RWPE1 (cell line): ENCODE results near the gene SIAH3.

ENCODE experiments used
- CTCF ChIA-PET: fragments of 350-600 bp; sonication (Branson Sonifier 250); formaldehyde crosslinking; extraction: SDS; loops from one replicate; lab custom pipeline; 2021; lab: Yijun Ruan, JAX
- POLR2A ChIA-PET: fragments of 400-600 bp; formaldehyde crosslinking; extraction: SDS; loops from one replicate; lab custom pipeline; 2020; ENCODE audit warnings: antibody characterized with exemption; ENCODE audit not compliant: low non-redundant PET; lab: Yijun Ruan, JAX
- DNase-seq: peaks from one replicate; pipeline ENCODE4 v3.0.0; 2012; ENCODE audit warnings: low spot score
- H3K27ac ChIP-seq: fragments of 450-650 bp; 2 replicates; pipeline ENCODE4 v1.5.1; 2017
- CTCF ChIP-seq: fragments of 450-650 bp; conservative IDR thresholded peaks from 2 replicates; pipeline ENCODE4 v1.5.1; 2017; ENCODE audit warnings: low read depth, mild to moderate bottlenecking

Gene SIAH3

GRCh38 chr13:45838171-45838745, 13.3 kb downstream of the SIAH3 start:
- CTCF ChIA-PET, result no interaction called here
- DNase-seq, result no peak
- no peak for TF ChIP-seq CTCF
- POLR2A ChIA-PET, result no interaction called here
- H3K27ac ChIP-seq, result no peak overlapping the region

- ChIA-PET POLR2A (no interaction called here), CTCF (interaction anchor here (0.6 to 0.8 kb wide), 2 partner anchors 11 to 34 kb away, joined by 3 read pairs; no protein-coding TSS in a partner anchor)
- no peak overlapping the region for H3K27ac ChIP-seq
- DNase-seq, result no peak
- TF ChIP-seq CTCF, result no peak
Measured at GRCh38 chr13:45837111-45837510, 14.4 kb downstream of the SIAH3 start.

- no peak for TF ChIP-seq CTCF
- ChIA-PET POLR2A (no interaction called here), CTCF (no interaction called here)
- H3K27ac ChIP-seq, result peak overlapping the region; percentile 68
- no peak for DNase-seq
Measured at GRCh38 chr13:45834411-45834994, 17.1 kb downstream of the SIAH3 start.

GRCh38 chr13:45833663-45834375, 17.7 kb downstream of the SIAH3 start:
- TF ChIP-seq CTCF, result no peak
- ChIA-PET CTCF (interaction anchor here (0.6 kb wide), 1 partner anchor 83 kb away, joined by 3 read pairs; no protein-coding TSS in a partner anchor), POLR2A (no interaction called here)
- DNase-seq, result peak; percentile 66
- H3K27ac ChIP-seq, result peak overlapping the region; percentile 68

GRCh38 chr13:45833242-45833641, 18.3 kb downstream of the SIAH3 start:
- peak overlapping the region; percentile 58 for H3K27ac ChIP-seq
- POLR2A ChIA-PET, result no interaction called here
- no peak for TF ChIP-seq CTCF
- DNase-seq, result no peak
- CTCF ChIA-PET, result interaction anchor here (0.6 kb wide), 1 partner anchor 84 kb away, joined by 3 read pairs; no protein-coding TSS in a partner anchor

- no peak overlapping the region for H3K27ac ChIP-seq
- ChIA-PET CTCF (no interaction called here), POLR2A (no interaction called here)
- no peak for TF ChIP-seq CTCF
- DNase-seq, result no peak
Measured at GRCh38 chr13:45831851-45832250, 19.7 kb downstream of the SIAH3 start.
